ENCODE measurements around the gene ARAP2. TPM values are rescaled to one million over a fixed set of nuclear protein-coding genes. Genes with fewer than 3 reads are reported as not detected.

ARAP2 gene
- total RNA-seq, 1 experiment from 2014 or later, result 1.7 TPM

DNA sequence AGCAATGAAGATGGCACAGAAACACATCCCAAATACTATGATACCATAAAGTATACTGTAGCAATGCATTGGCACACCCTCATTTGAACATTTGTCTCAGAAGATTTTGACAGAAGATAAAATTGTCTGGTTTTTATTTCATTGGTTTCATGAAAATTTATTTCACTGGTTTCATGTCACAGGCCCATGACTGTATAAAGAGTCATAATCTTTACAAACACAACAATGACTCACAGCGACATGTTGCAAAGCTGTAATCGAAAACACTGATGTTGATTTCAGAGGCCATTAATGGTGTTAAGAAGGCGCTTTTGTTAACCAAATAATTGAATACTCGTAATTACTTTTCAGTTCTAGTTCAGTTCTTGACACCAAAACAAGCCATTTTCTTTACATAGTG lies 29.0 kb upstream of the ARAP2 start:
- no peaks in the 10 kb centered on the region for H3K27me3 ChIP-seq (ENCODE audit: control insufficient read depth, insufficient read depth, low read length)
- H3K36me3 ChIP-seq (replicated peaks; ENCODE audit: control insufficient read depth, insufficient read depth, low read length), result no peaks in the 10 kb centered on the region
- DNase-seq, result no peak
- no peak overlapping the region for H3K4me3 ChIP-seq (ENCODE audit: insufficient read depth, low read depth, low read length)

DNA sequence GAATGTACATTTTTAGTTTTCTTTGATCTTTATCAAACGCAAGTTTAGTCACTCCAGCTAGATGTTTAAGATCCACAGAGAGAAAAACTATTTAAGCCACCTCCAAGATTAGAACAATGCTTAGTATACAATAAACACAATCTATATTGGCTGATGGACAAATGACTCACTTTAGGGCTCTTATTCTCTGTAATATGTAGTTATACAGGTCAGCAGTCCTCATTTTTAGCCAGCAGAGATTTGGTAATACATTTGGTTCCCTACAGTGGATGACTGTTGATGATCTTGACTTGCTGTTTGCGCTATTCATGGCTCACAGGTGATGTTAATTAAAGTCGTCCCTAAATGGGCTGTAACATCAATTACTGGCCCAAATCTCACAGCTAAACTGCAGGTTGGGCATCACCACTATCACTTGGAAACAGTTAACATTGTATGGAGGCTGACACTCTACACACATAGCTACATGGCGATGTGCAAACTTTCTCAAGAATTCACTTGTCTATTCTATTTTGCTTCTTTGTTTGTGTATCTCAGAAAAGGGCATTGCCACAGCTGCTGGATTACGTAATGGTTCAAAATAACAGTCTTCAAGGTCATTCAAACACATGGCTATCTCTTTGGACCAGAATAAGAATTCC lies 25.3 kb upstream of the ARAP2 start:
- Histone ChIP-seq H3K36me3 (replicated peaks; ENCODE audit: control insufficient read depth, insufficient read depth, low read length) (no peaks in the 10 kb centered on the region), H3K4me3 (ENCODE audit: insufficient read depth, low read depth, low read length) (no peak overlapping the region), H3K27me3 (ENCODE audit: control insufficient read depth, insufficient read depth, low read length) (no peaks in the 10 kb centered on the region)
- DNase-seq, result no peak

DNA sequence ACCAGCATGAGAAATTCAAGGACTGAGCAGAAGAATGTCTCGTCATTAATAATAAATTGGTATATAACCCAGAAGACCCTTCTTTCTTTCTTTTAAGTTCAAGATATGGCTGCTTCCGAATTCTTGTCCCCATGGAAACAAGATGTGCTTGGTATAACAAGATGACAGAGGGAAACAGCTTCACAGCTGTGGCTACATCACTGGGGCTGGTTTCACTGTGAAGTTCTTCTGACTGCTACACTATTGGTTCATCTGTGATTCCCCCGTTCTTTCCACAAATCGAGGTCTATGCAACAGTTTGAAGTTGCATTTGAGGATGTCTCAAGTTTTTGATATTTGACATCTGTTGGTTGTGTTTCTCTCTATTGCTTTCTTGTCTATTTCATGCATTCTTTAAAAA lies 24.8 kb upstream of the ARAP2 start:
- H3K36me3 ChIP-seq (replicated peaks; ENCODE audit: control insufficient read depth, insufficient read depth, low read length), result no peaks in the 10 kb centered on the region
- no peak overlapping the region for H3K4me3 ChIP-seq (ENCODE audit: insufficient read depth, low read depth, low read length)
- DNase-seq, result no peak
- no peaks in the 10 kb centered on the region for H3K27me3 ChIP-seq (ENCODE audit: control insufficient read depth, insufficient read depth, low read length)

DNA sequence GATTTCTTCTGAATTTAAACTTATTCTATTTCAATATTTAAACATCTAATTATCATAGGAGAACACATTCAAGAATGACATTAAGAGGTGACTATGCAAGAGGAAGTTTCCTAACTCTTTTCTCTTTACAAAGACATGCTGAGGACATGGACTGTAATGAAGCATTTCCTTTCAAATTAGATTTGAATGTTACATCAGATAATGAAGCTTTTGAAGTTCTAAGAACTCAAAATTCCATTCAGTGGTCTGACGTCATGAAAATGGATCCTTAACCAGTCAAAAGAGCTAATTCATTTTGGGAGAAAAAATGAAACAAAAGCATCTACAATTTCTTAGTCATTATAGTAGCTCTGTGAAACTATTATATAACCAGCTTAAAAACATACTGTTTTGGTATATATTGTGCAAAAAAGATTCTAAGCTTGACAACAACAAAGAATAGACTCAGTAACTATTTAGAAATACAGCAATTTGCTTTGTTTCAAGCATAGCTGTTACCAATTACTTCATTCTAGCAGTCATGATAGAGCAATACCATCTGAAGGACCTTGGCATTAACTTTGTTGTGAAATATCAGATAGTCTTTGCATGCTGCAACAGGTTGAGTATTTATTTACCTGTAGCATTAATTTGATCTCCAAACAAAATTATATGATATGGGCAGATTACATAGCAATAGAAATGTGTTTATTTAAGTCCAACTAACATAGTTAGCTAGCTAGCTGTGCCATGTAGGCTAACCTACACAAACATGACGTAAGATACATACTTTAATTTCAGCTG lies 23.4 kb upstream of the ARAP2 start:
- Histone ChIP-seq H3K4me3 (ENCODE audit: insufficient read depth, low read depth, low read length) (no peak overlapping the region), H3K36me3 (replicated peaks; ENCODE audit: control insufficient read depth, insufficient read depth, low read length) (no peaks in the 10 kb centered on the region), H3K27me3 (ENCODE audit: control insufficient read depth, insufficient read depth, low read length) (no peaks in the 10 kb centered on the region)
- DNase-seq, result no peak

DNA sequence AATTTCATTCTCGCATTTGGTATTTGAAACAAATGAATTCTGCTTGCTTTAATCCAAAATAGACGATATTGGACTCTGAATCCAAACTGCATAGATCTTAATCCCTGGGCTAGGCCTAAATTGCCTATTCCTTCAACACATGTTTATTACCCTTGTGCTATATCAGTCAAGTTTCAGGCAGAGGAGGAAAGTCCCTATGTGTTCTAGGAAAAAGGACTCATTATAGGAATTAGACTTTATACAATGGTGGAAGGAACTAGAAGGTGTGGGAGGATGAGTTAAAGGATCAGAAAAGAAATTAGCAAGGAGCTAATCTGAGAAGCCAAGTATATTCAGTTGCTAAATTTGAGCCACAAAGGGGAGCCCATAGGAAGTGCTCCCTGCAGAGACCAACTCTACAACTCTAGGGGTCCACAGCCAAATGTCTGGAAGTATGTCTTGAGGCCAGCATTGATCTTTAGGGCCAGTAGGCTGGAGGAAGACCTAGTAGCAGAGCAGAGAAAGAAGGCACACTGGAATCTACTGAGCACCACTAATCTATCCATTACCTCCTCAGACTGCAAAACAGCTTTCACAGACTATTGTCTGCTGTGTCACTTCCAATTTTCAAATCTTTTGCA lies 20.0 kb upstream of the ARAP2 start:
- Histone ChIP-seq H3K36me3 (replicated peaks; ENCODE audit: control insufficient read depth, insufficient read depth, low read length) (no peaks in the 10 kb centered on the region), H3K4me3 (ENCODE audit: insufficient read depth, low read depth, low read length) (no peak overlapping the region), H3K27me3 (ENCODE audit: control insufficient read depth, insufficient read depth, low read length) (no peaks in the 10 kb centered on the region)
- no peak for DNase-seq

DNA sequence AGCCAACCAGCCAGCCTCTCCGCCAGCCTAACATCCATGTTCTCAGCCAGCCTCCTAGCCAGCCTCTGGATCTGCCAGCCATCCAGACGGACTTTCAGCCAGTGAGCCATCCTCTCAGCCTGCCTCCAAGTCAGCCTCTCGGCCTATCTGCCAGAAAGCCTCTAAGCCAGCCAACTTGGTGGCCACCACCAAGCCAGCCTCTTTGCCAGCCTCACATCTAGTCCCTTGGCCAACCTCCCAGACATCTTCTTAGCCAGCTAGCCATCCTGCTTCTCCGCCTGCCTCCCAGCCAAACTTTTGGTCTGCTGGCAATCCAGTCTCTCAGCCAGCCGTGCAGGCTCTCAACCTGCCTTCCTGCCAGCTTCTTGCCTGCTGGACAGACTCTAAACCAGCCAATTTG lies 16.4 kb upstream of the ARAP2 start:
- Histone ChIP-seq H3K27me3 (ENCODE audit: control insufficient read depth, insufficient read depth, low read length) (no peaks in the 10 kb centered on the region), H3K36me3 (replicated peaks; ENCODE audit: control insufficient read depth, insufficient read depth, low read length) (no peaks in the 10 kb centered on the region), H3K4me3 (ENCODE audit: insufficient read depth, low read depth, low read length) (no peak overlapping the region)
- DNase-seq, result no peak

DNA sequence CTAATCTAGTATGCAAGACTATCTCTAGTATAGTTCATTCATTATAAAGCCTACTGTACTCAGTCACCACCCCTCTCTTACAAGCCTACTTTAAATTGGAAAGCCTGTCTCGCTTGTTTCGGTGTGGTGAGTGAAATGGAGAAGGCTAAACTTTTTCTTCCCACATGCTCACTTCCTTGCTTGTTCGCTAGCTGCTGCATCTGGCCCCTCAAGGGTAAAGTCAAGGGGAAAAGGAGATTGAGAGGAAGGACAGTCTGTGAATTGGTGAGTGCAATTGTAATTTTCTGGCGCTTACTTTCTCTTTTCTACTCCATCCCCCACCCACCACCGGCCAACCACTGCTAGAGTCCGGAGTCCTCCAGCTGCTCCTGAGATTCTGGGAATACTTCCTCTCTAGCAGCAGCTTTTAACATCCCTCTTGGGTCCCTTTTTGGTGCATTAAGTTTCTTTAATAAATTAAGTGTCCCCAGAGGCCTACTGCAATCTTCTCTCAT lies 12.1 kb upstream of the ARAP2 start:
- no peaks in the 10 kb centered on the region for H3K36me3 ChIP-seq (replicated peaks; ENCODE audit: control insufficient read depth, insufficient read depth, low read length)
- no peak overlapping the region for H3K4me3 ChIP-seq (ENCODE audit: insufficient read depth, low read depth, low read length)
- DNase-seq, result no peak
- no peaks in the 10 kb centered on the region for H3K27me3 ChIP-seq (ENCODE audit: control insufficient read depth, insufficient read depth, low read length)

DNA sequence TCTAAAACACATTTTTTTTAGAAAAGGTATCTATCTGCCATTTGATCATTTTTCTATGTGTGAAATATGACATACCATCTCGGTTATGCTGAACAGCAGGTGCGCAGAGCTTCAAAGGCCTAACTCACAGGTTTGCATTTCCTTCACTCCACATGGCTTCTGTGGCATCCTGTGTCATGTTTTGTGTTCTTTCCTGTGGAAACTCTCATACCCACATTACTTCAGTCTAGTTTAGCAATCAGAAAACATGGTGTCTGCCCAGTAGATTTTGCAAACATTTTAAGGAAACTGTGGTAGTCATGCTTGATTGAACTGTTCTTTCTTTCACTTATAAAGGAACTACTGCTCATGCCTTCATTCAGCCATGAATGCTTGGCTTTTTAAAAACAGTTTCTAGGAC lies 11.3 kb upstream of the ARAP2 start:
- no peaks in the 10 kb centered on the region for H3K36me3 ChIP-seq (replicated peaks; ENCODE audit: control insufficient read depth, insufficient read depth, low read length)
- H3K27me3 ChIP-seq (ENCODE audit: control insufficient read depth, insufficient read depth, low read length), result no peaks in the 10 kb centered on the region
- no peak for DNase-seq
- H3K4me3 ChIP-seq (ENCODE audit: insufficient read depth, low read depth, low read length), result no peak overlapping the region

DNA sequence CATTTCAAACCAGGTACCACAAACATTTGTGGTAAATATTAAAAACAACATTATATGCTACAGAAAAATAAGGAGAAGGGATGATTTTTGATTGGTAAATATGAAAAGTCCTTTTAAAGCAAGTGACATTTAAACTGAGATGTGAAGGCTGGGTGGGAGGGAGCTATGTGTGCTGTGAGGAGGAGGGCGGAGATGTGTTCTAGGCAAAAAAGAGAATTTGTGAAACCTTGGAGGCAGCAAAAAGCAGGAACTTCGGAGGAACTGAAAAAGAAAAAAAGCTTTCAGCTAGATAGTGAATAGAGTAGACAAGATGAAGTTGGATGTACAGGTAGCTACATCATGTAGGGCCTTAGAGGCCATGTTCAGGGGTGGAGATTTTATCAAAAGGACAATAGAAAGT lies 10.1 kb upstream of the ARAP2 start:
- no peaks in the 10 kb centered on the region for H3K27me3 ChIP-seq (ENCODE audit: control insufficient read depth, insufficient read depth, low read length)
- no peak for DNase-seq
- no peak overlapping the region for H3K4me3 ChIP-seq (ENCODE audit: insufficient read depth, low read depth, low read length)
- no peaks in the 10 kb centered on the region for H3K36me3 ChIP-seq (replicated peaks; ENCODE audit: control insufficient read depth, insufficient read depth, low read length)

DNA sequence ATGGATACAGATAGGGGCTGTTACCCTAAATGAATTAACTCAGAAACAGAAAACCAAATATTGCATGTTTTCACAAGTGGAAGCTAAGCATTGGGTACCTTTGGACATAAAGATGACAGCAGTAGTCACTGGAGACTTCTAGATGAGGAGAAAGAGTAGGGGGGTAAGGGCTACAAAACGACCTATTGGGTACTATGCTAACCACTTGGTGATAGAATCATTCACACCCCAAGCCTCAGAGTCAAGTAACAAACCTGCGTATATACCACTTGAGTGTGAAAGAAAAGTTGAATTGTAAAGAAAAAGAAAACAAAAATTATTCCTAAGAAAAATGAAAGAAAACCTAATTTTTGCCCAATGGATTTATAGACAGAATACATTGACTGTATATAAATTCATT lies 7.7 kb upstream of the ARAP2 start:
- Histone ChIP-seq H3K36me3 (replicated peaks; ENCODE audit: control insufficient read depth, insufficient read depth, low read length) (no peaks in the 10 kb centered on the region), H3K27me3 (ENCODE audit: control insufficient read depth, insufficient read depth, low read length) (no peaks in the 10 kb centered on the region), H3K4me3 (ENCODE audit: insufficient read depth, low read depth, low read length) (no peak overlapping the region)
- no peak for DNase-seq

DNA sequence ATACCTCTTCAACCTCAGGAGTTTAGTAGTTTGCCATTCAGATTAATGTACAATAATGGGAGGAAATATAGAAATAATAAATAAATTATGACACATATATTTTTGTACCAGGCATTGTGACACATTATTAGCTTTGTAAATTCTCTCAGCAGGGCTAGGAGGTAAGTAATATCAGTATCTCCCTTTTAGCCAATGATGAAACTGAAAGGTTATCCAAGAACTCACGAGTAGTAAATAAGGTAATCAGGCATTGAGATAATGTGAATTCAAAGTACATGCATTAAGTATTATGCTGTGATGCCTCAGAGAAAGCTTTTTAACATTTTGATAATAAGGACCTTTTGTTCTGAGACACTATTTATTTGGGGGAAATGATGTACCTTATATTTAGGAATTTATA lies 5.3 kb upstream of the ARAP2 start:
- DNase-seq, result no peak
- no peak overlapping the region for H3K4me3 ChIP-seq (ENCODE audit: insufficient read depth, low read depth, low read length)
- H3K36me3 ChIP-seq (replicated peaks; ENCODE audit: control insufficient read depth, insufficient read depth, low read length), result no peaks in the 10 kb centered on the region
- peaks cover 5% of the 10 kb centered on the region for H3K27me3 ChIP-seq (ENCODE audit: control insufficient read depth, insufficient read depth, low read length)

DNA sequence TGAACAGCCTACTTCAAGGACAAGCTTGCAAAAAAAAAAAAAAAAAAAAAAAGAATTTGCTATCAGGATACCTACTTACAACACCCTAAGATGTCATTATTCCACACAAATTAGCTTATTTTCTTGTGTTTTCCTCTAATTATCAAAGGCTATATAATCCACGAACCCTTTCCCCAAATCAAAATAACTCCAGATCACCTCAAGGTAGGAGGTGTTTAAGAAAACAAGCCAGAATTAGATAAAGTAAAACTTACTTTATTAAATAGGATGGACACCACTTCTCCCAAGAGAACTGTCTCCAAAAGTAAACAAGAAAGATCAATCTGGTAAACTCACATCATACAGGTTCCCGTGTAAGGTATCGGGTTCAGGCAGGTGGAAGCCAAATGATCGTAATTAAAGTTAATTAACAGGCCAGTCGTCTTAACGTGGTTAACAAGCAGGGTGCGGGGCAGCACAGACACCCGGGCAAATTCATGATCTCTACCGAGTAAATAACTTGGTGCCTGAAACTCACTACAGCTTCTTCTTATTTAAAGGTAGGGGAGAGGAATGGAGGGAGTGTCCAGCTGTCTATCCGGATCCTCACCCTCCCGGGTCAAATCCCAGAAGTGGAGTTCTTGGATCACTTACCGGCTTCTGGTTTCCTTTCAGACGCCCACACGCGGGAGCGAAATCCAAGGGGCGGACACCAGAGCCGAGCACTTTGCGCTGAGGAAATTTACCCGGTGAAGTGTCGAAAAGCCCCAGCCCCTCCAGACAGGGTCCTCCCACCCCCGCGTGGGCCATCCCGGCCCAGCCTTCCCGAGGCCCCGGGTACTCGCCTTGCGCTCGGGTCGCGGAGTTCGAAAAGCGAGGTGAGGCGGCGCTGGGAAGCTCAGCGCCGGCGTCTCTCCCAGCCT lies 708 bp downstream of the ARAP2 start:
- H3K4me3 ChIP-seq (ENCODE audit: insufficient read depth, low read depth, low read length), result peak overlapping the region; percentile 62
- H3K36me3 ChIP-seq (replicated peaks; ENCODE audit: control insufficient read depth, insufficient read depth, low read length), result no peaks in the 10 kb centered on the region
- peaks cover 21% of the 10 kb centered on the region for H3K27me3 ChIP-seq (ENCODE audit: control insufficient read depth, insufficient read depth, low read length)
- peak; percentile 46 for DNase-seq

DNA sequence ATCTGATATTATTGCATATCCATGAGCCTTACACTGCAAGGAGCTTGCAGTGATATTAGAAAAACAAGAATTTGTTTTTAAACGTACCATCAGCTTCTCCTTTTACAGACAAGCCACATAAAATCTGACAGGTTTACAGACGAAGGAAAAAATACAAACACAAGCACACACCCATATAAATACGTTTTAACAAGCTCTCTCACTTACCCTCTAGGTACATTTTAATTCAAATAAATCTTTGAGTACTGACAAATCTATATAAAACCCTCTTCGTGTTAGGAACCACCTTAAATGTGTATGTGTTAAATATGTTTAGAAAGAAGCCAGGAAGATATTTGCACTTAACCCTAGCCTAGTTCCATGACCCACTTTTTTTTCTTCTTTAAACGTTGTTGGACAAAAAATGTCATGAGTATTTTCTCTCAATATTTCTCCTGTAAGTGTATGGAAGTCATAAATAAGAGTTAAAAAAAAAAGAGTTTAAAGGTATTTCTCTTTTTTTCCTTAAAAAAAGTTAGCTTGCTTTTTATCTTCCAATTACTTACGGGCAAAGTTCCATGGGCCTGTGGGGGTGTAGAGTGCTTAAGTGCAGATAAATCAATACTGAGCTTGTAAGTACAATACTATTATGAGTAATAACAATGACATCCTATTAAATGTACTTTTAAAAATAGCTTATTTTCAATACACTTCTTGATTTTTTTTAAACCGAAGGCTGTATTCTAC lies 1.5 kb downstream of the ARAP2 start:
- Histone ChIP-seq H3K36me3 (replicated peaks; ENCODE audit: control insufficient read depth, insufficient read depth, low read length) (no peaks in the 10 kb centered on the region), H3K4me3 (ENCODE audit: insufficient read depth, low read depth, low read length) (no peak overlapping the region), H3K27me3 (ENCODE audit: control insufficient read depth, insufficient read depth, low read length) (peaks cover 21% of the 10 kb centered on the region)
- no peak for DNase-seq

DNA sequence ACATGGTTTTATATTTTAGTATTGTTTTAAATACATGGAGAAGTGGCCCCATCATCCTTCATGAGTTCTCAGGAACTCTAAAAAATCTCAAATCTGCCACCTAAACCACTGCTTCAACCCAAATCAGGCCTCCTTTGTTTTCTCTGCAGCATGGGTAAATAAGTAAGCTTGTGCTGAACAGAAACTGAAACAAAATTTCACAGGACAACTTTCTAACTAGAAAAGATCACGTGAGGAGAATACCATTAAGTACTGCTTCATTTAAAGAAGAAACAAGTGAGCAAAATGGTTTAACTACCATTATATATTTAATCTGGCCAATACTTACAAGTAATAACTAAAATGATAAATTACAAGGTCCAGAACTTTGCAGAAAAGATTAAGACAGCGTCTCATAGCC lies 2.5 kb downstream of the ARAP2 start:
- Histone ChIP-seq H3K4me3 (ENCODE audit: insufficient read depth, low read depth, low read length) (no peak overlapping the region), H3K36me3 (replicated peaks; ENCODE audit: control insufficient read depth, insufficient read depth, low read length) (no peaks in the 10 kb centered on the region), H3K27me3 (ENCODE audit: control insufficient read depth, insufficient read depth, low read length) (peaks cover 21% of the 10 kb centered on the region)
- DNase-seq, result no peak

All from H7 (cell line).